Pancreas (tissue), 10 donors: ENCODE measurements around the gene IGDCC3. TPM values are rescaled to one million over a fixed set of nuclear protein-coding genes. Genes with fewer than 3 reads are reported as not detected.

Source experiments
- ATAC-seq, 4 donors: fragments of 200-7000 bp; cut with Tn5 transposase; one replicate each; pipeline versions ENCODE4 v1.8.0 to v1.9.1; 2020; ENCODE audit warnings: mild to moderate bottlenecking in 4 of 4, moderate library complexity in 4 of 4
- DNase-seq, 6 donors: peaks; one replicate each; pipeline ENCODE4 v3.0.0-alpha.2; 2020
- FAIRE-seq: peaks from 2 replicates; lab custom pipeline; 2012; peaks lifted over from hg19 to GRCh38; lab: Jason Lieb, UNC
- H3K27ac ChIP-seq, 4 donors: fragments of 200-600 bp; sonication (generic); 1 replicate in 3 of 4; 2 replicates in 1 of 4; pipeline versions ENCODE4 v1.5.0 to v1.8.0; 2020
- H3K27me3 ChIP-seq, 4 donors: fragments of 200-600 bp; one replicate each; pipeline ENCODE4 v1.8.0; 2021
- H3K36me3 ChIP-seq, 3 donors: fragments of 200-600 bp; sonication (generic) in 1 of 3; one replicate each; pipeline versions ENCODE4 v1.5.0 to v1.8.0; 2020 to 2021
- H3K4me1 ChIP-seq, 3 donors: fragments of 200-600 bp; one replicate each; pipeline ENCODE4 v1.8.0; 2021
- H3K4me3 ChIP-seq, 4 donors: fragments of 200-600 bp; sonication (generic) in 2 of 4; one replicate each; pipeline versions ENCODE4 v1.5.0 to v1.8.0; 2020 to 2021
- H3K9me3 ChIP-seq, 4 donors: fragments of 200-600 bp; one replicate each; pipeline ENCODE4 v1.8.0; 2021
- CTCF ChIP-seq, 4 donors: fragments of 200-600 bp; sonication (generic) in 3 of 4; IDR thresholded peaks; one replicate each; pipeline versions ENCODE4 v1.5.0 to v1.8.0; 2021; ENCODE audit warnings: antibody characterized with exemption in 4 of 4
- WGBS, 2 donors: extraction: QIAGEN DNeasy Blood & Tissue Kit; methylation state at CpG; one replicate each; pipeline ENCODE4 v1.1.7; 2013; 5-methylcytosine and 5-hydroxymethylcytosine counted together
- intact Hi-C, 3 donors: fragments of 100-400 bp; cut with DNase I; formaldehyde crosslinking; loops; one replicate each; pipeline versions ENCODE4 v1.11.1 to v1.14.2; 2022
- polyA plus RNA-seq, 2 donors: library from polyadenylated mRNA; stranded (reverse); fragments of 200-250 nt; gene quantifications; one replicate each; pipeline ENCODE4 v1.2.3, GENCODE V29; 2013
- total RNA-seq, 6 donors: library from RNA; stranded (reverse); fragmentation: NEBNext Ultra II Directional in 4 of 6; extraction: Animal tissue kit (Norgen Biotek cat#: 25700) in 4 of 6; gene quantifications; one replicate each; pipeline versions ENCODE4 v1.2.1 to v1.2.4, GENCODE V29; 2021 to 2023
- donor health status: healthy with polysubstance abuse.
- donor health status: DM: no; HTN: no; CAD: no; lungs with moderate emphysema.
- donor health status: DM: no; HTN: no; CAD: no.
- donor health status: control.
- donor health status: control.
- donor health status: Bipolar disorder and iron deficiency.
- donor health status: DM: yes; HTN: yes; CAD: no.
- donor health status: DM: no; HTN: no; CAD: no.
- donor health status: DM: no; HTN: no; CAD: no.
- donor health status: DM: yes; HTN: yes; CAD: no.

The IGDCC3 gene
- total and polyA plus RNA-seq, 8 donors, result 0.32 TPM; not detected in 7

- ATAC-seq (no peak), FAIRE-seq (no peak), DNase-seq (no peak)
- no peak overlapping the region for H3K27ac ChIP-seq
- H3K9me3 ChIP-seq, result no peaks in the 10 kb centered on the region
- H3K36me3 ChIP-seq, result no peaks in the 10 kb centered on the region
- intact Hi-C loops, result no loop called here
- H3K27me3 ChIP-seq, result no peaks in the 10 kb centered on the region
- H3K4me1 ChIP-seq, result peaks cover 0 to 6% (median 0%) of the 10 kb centered on the region in 3 donors
- no peak for TF ChIP-seq CTCF (IDR thresholded peaks at IDR 0.05)
- WGBS, 2 donors, result 28 to 51% methylated on average over 15 to 28 of the region's 28 CpGs
- H3K4me3 ChIP-seq, result peak overlapping the region in 2 of 4 donors; percentile 35 to 40
These were observed 45.6 kb upstream of the IGDCC3 start for GRCh38 chr15:65423150-65423975.

GRCh38 chr15:65421360-65422215 lies 43.8 kb upstream of the IGDCC3 start:
- peak; percentile 42 to 71 (median 60) for ATAC-seq
- WGBS, 2 donors, result 7 to 8% methylated on average over 36 to 39 of the region's 39 CpGs

GRCh38 chr15:65420975-65421359 lies 43.2 kb upstream of the IGDCC3 start:
- H3K36me3 ChIP-seq, result no peaks in the 10 kb centered on the region
- H3K4me3 ChIP-seq, result peak overlapping the region in 3 of 4 donors; percentile 19 to 49 (median 40)
- ATAC-seq (no peak), DNase-seq (peak in 1 of 6 donors; percentile 54), FAIRE-seq (no peak)
- no peaks in the 10 kb centered on the region for H3K27me3 ChIP-seq
- no peaks in the 10 kb centered on the region for H3K9me3 ChIP-seq
- WGBS, 2 donors, result 44 to 55% methylated on average over 17 of the region's 17 CpGs
- no peak overlapping the region for H3K27ac ChIP-seq
- intact Hi-C loops, result no loop called here
- H3K4me1 ChIP-seq, result peaks cover 0 to 6% (median 0%) of the 10 kb centered on the region in 3 donors
- TF ChIP-seq CTCF (IDR thresholded peaks at IDR 0.05), result no peak

More at GRCh38 chr15:65421360-65422215, 43.8 kb upstream of the IGDCC3 start:
- no peak for TF ChIP-seq CTCF (IDR thresholded peaks at IDR 0.05)
- H3K36me3 ChIP-seq, result no peaks in the 10 kb centered on the region
- FAIRE-seq (no peak), DNase-seq (peak; percentile 22 to 67 (median 52))
- no peaks in the 10 kb centered on the region for H3K27me3 ChIP-seq
- intact Hi-C loops, result no loop called here
- no peaks in the 10 kb centered on the region for H3K9me3 ChIP-seq
- no peak overlapping the region for H3K27ac ChIP-seq
- peaks cover 0 to 6% (median 0%) of the 10 kb centered on the region in 3 donors for H3K4me1 ChIP-seq
- H3K4me3 ChIP-seq, result peak overlapping the region; percentile 3 to 49 (median 30)

GRCh38 chr15:65418596-65418995 lies 40.8 kb upstream of the IGDCC3 start:
- Histone ChIP-seq H3K4me3 (no peak overlapping the region), H3K36me3 (no peaks in the 10 kb centered on the region), H3K27ac (no peak overlapping the region), H3K27me3 (no peaks in the 10 kb centered on the region), H3K4me1 (peaks cover 6 to 8% (median 7%) of the 10 kb centered on the region in 3 donors), H3K9me3 (no peaks in the 10 kb centered on the region)
- TF ChIP-seq CTCF (IDR thresholded peaks at IDR 0.05), result no peak
- ATAC-seq (no peak), DNase-seq (peak in 1 of 6 donors; percentile 9), FAIRE-seq (no peak)
- intact Hi-C loops, result no loop called here
- 87 to 94% methylated on average over 2 of the region's 2 CpGs for WGBS, 2 donors
